ENCODE data around the gene IQCN.

GRCh38 chr19:18304208-18304457 lies 29.9 kb upstream of the IQCN start:
- no peak for TF ChIP-seq CTCF (conservative IDR thresholded peaks at IDR 0.05; ENCODE audit: low read length)
- TF ChIP-seq EZH2phosphoT487 (IDR thresholded peaks at IDR 0.05; ENCODE audit: borderline replicate concordance, low read depth, low read length) = no peak
